WI38 (cell line): ENCODE data around the gene DEUP1.
"Not testable (repeated sequence)": the region's sequence is repeated elsewhere in the genome, so short reads cannot be mapped to it uniquely, and the experiment has no call there.

Source experiments
- H3K4me3 ChIP-seq: 2 replicates; pipeline ENCODE4 v1.5.1; 2011; ENCODE audit warnings: low read depth, mild to moderate bottlenecking, control low read depth, low read length
- CTCF ChIP-seq: IDR thresholded peaks from 2 replicates; pipeline ENCODE4 v1.5.1; 2012; ENCODE audit warnings: low read depth, mild to moderate bottlenecking, control low read depth, low read length

Gene DEUP1

GRCh38 chr11:93291898-93292297 is 38.6 kb upstream of the DEUP1 start:
- no peak overlapping the region for H3K4me3 ChIP-seq

GRCh38 chr11:93295921-93296575 is 34.5 kb upstream of the DEUP1 start:
- H3K4me3 ChIP-seq, result no peak overlapping the region
- no peak for TF ChIP-seq CTCF

More at GRCh38 chr11:93291898-93292297, 38.6 kb upstream of the DEUP1 start:
- no peak for TF ChIP-seq CTCF

GRCh38 chr11:93303689-93304088 is 26.9 kb upstream of the DEUP1 start:
- no peak overlapping the region for H3K4me3 ChIP-seq
- no peak for TF ChIP-seq CTCF

- not testable (repeated sequence) for H3K4me3 ChIP-seq
These were observed 16.1 kb upstream of the DEUP1 start for GRCh38 chr11:93314399-93314798.

GRCh38 chr11:93319224-93319839 is 11.2 kb upstream of the DEUP1 start:
- TF ChIP-seq CTCF, result no peak
- H3K4me3 ChIP-seq, result no peak overlapping the region

- H3K4me3 ChIP-seq, result no peak overlapping the region
- no peak for TF ChIP-seq CTCF
These were observed 10.3 kb upstream of the DEUP1 start for GRCh38 chr11:93320230-93320629.

GRCh38 chr11:93322207-93322606 is 8.3 kb upstream of the DEUP1 start:
- no peak for TF ChIP-seq CTCF
- no peak overlapping the region for H3K4me3 ChIP-seq

- no peak for TF ChIP-seq CTCF
These were observed 6.8 kb upstream of the DEUP1 start for GRCh38 chr11:93323747-93324146.

More at GRCh38 chr11:93323747-93324146, 6.8 kb upstream of the DEUP1 start:
- no peak overlapping the region for H3K4me3 ChIP-seq
